Measurements from ENCODE around the gene CDKN1B. TPM values are rescaled to one million over a fixed set of nuclear protein-coding genes. Genes with fewer than 3 reads are reported as not detected.

Gene CDKN1B
- total RNA-seq, 4 donors from 2014 or later, result 74.3 to 104 (median 101) TPM

DNA sequence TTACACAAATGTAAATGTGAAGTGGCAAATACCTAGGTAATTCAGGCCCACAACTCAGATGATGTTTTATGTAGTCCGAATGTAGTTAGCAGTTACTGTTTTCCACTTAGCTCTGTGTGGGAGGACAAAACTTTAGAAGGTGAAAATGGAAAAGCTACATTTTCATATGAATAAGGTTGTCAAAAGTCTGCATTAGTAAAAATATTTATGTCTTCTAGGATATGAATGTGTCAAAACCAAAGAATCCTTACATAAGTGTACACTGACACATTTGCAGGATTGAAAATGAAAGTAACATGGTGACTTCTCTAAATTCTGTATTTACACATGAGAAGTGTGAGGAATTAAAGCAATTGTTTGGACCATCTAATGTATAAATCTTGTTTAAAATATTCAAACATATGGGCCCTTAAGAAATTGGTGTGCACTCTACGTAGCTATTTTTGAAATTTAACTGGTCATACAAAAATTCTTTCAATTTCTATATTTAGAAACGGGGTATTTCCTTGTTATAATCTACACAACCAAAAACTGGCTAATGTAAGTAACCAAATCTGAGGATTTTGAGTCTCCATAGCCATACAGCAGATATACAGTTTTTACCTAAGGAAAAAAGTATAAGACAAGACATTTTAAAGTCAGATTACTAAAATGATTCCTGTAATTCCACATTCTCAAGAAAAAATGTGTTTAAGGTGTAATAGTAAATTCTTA is 5.4 kb downstream of the CDKN1B start:
- DNase-seq (ENCODE audit: low spot score in 2 of 2), result no peak

DNA sequence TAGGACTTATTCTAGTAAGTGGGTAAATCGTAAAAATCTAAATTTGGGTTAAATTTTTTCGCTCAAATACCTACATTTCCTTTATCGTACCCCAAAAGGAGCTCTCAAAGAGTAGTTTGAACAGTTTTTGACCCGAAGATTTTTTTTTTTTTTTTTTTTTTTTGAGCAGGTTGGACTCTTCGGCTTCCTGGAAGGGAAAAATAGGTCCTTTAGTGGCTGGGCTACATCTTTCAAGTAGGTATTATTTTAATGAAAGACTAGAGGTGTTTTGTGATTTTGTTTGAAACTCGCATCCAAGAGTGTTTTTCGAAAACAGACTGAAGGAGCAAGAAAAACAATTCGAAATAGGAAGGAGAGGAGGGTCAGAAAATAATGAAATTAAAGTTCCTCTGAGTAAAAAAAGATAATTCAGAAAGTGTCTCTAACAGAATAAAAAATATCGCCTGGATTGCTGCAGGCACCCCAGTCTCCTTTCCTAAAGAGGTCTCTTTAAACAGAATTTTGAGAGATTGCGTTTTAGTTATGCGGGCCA is 6.0 kb downstream of the CDKN1B start:
- H3K4me3 ChIP-seq (ENCODE audit: low read depth, poor library complexity, severe bottlenecking), result peak overlapping the region; percentile 67
- TF ChIP-seq, protein P1, sequence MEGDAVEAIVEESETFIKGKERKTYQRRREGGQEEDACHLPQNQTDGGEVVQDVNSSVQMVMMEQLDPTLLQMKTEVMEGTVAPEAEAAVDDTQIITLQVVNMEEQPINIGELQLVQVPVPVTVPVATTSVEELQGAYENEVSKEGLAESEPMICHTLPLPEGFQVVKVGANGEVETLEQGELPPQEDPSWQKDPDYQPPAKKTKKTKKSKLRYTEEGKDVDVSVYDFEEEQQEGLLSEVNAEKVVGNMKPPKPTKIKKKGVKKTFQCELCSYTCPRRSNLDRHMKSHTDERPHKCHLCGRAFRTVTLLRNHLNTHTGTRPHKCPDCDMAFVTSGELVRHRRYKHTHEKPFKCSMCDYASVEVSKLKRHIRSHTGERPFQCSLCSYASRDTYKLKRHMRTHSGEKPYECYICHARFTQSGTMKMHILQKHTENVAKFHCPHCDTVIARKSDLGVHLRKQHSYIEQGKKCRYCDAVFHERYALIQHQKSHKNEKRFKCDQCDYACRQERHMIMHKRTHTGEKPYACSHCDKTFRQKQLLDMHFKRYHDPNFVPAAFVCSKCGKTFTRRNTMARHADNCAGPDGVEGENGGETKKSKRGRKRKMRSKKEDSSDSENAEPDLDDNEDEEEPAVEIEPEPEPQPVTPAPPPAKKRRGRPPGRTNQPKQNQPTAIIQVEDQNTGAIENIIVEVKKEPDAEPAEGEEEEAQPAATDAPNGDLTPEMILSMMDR (IDR thresholded peaks at IDR 0.05), result no peak
- no peak for TF ChIP-seq POLR2A (IDR thresholded peaks at IDR 0.05)
- no peak for DNase-seq (ENCODE audit: low spot score in 2 of 2)
- intact Hi-C loops (cut with DNase I; ENCODE audit: low total_unique reads), result loop anchor here (10.0 kb wide), 1 partner anchor 1998 kb away; the partner anchor contains the start of gene YBX3
- 7 to 8% methylated on average over 11 of the region's 11 CpGs for WGBS, 2 donors

More for the DNA sequence above, 5.4 kb downstream of the CDKN1B start:
- TF ChIP-seq, protein P1 (IDR thresholded peaks at IDR 0.05), result no peak
- TF ChIP-seq POLR2A (IDR thresholded peaks at IDR 0.05), result no peak
- intact Hi-C loops (cut with DNase I; ENCODE audit: low total_unique reads), result loop anchor here (10.0 kb wide), 1 partner anchor 1998 kb away; the partner anchor contains the start of gene YBX3
- WGBS, 2 donors, result 8 to 17% methylated on average over 3 of the region's 3 CpGs
- no peak overlapping the region for H3K4me3 ChIP-seq (ENCODE audit: low read depth, poor library complexity, severe bottlenecking)

DNA sequence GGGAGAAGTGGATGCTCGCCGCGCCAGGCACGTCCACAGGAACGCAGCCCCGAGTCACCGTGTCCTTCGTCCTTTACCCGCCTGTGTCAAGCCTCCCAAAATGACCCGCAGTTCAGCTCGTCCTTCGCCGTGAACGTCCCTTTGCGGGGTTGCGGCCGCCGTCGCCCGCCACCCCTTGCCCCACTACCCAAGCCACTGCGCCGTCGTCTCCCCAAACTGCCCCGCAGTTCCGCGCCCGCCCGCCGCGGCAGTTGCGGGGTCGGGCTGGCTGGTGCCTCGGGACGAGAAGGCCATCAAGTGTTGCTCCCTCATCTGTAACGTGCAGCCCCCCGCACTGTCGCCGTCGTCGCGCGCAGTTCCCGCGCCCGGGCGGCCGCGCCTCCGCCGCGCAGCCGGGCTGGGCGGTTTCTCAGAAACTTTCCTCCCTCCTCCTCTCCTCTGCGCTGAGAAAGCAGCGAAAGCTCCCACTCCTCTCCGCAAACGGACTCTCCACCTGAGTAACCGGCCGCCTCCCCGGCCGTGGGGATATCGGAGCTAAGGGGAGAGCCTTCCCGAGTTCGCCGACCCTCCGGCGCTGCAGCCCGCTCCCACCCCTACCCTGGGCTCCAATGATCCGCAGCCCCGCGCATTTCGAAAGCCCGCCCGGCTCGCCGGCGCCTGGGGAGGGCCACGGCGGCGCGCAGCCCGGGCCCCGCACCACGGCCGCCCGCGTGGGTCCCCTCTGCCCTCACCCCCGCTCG is 6.7 kb downstream of the CDKN1B start:
- intact Hi-C loops (cut with DNase I; ENCODE audit: low total_unique reads), result loop anchor here (10.0 kb wide), 1 partner anchor 1999 kb away; the partner anchor contains the start of gene YBX3
- peak in 1 of 2 donors; percentile 90 for DNase-seq (ENCODE audit: low spot score in 2 of 2)
- WGBS, 2 donors, result 1% methylated on average over 54 to 61 of the region's 89 CpGs
- peak overlapping the region; percentile 67 for H3K4me3 ChIP-seq (ENCODE audit: low read depth, poor library complexity, severe bottlenecking)
- TF ChIP-seq, protein P1 (IDR thresholded peaks at IDR 0.05), result no peak
- TF ChIP-seq POLR2A (IDR thresholded peaks at IDR 0.05), result no peak

DNA sequence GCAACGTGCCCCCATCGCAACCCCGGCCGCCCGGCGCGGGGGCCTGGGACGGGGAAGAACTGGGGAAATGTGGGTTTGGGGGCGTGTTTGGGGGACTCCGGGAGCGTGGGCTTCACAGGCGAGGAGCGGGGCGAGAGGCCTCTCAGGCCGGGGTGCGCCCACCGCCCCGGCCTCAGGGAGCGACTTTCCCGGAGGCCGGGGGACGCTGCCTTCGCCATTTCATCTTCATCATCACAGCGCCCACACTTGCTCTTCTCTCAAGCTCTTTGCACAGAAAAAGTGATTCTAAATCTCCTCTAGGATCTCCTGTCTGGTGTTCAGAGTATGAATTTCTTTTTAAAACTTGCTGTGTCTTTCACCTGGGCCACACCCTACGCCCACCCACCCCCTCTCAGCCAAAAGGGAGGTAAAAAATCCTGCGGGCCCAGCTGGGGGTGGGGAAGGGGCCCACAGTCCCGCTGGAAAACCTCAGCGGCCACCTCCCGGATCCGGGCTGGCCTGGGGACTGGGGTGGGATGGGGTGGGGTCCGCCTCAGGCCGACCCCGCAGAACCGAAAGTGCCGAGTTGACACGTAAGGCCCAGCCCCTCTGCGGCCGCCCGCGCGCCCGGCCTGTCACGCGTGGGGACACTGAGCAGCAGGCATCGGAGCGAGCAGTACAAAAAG is 7.4 kb downstream of the CDKN1B start:
- peak in 1 of 2 donors; percentile 90 for DNase-seq (ENCODE audit: low spot score in 2 of 2)
- H3K4me3 ChIP-seq (ENCODE audit: low read depth, poor library complexity, severe bottlenecking), result peak overlapping the region; percentile 67
- 0 to 1% methylated on average over 35 to 38 of the region's 46 CpGs for WGBS, 2 donors
- TF ChIP-seq POLR2A (IDR thresholded peaks at IDR 0.05), result no peak
- TF ChIP-seq, protein P1 (IDR thresholded peaks at IDR 0.05), result no peak
- intact Hi-C loops (cut with DNase I; ENCODE audit: low total_unique reads), result loop anchor here (10.0 kb wide), 1 partner anchor 2000 kb away; the partner anchor contains the start of gene YBX3
